HG02970 (cell line): ENCODE results near the gene MIPOL1.

Source experiments
- ATAC-seq: cut with Tn5 transposase; IDR thresholded peaks from one replicate; pipeline ENCODE4 v1.9.1; 2021; ENCODE audit warnings: mild to moderate bottlenecking, moderate library complexity, moderate number of reproducible peaks; ENCODE audit not compliant: unreplicated experiment, low FRiP score

Gene MIPOL1

DNA sequence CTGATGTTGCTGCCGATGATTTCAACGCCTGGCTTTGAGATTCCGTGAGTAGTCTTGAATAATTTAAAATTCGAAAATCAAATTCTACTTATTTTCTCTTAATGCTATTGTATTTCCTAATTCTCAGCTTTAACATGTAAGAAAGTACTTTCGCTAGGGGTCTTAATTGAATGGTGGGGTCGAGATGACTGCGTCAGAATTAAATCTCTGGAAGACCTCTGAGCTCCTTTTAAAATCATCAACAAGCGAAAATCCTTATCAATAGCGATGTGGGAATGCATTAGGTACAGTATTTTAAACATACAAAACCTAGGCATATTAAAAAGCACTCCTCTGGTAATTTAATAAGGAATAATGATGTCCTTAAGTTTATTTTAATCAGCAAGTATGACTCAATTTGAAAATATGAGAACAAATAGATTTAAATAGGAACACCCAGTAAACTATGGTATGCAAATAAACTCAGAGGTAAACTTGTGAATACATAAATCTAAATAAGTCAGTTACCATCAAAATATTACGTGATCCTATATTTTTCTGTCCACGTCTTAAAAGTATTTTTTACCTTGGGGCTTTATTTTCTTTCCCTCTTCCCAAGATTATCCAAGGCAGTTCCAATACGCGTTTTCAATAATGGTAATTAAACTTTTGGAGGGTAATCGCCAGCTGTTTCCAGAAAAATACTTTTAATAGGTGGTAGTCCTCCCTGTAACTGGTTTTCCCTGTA, 395.9 kb downstream of the MIPOL1 start:
- ATAC-seq: no peak

DNA sequence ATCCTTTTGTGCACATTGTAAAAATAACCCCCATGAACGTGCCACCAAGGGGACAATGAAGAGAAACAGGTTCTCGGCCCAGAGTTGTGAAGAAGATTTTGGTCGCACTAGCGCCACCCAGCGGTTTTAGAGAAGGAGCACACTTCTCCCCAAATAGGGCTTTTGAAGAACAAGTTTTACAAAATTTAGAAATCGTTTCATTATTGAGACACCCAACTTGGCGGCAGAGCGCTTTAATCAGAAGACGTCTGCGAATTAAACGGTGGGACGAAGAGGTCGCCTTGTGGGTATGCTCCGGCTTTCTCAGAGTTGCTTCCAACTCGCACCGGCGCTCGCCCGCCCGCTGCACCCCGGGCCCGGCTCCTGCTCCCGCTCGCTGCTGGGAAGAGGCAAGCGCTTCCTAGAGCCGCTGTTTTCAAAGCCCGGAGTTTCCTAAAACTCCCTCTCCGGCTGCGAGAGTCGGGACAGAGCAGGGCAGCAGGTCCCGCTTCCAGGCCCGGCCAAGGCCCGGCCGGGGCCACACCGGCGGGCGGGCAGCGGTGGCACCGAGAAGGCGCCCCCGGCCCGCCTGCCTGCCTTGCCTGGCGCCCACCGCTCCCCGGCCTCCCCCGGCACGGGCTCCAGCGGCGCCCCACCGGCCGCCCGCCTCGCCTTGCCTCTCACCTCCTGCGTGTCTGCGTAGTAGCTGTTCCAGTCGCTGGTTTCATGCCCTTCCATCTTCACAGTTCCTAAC, 396.7 kb downstream of the MIPOL1 start:
- ATAC-seq: no peak

DNA sequence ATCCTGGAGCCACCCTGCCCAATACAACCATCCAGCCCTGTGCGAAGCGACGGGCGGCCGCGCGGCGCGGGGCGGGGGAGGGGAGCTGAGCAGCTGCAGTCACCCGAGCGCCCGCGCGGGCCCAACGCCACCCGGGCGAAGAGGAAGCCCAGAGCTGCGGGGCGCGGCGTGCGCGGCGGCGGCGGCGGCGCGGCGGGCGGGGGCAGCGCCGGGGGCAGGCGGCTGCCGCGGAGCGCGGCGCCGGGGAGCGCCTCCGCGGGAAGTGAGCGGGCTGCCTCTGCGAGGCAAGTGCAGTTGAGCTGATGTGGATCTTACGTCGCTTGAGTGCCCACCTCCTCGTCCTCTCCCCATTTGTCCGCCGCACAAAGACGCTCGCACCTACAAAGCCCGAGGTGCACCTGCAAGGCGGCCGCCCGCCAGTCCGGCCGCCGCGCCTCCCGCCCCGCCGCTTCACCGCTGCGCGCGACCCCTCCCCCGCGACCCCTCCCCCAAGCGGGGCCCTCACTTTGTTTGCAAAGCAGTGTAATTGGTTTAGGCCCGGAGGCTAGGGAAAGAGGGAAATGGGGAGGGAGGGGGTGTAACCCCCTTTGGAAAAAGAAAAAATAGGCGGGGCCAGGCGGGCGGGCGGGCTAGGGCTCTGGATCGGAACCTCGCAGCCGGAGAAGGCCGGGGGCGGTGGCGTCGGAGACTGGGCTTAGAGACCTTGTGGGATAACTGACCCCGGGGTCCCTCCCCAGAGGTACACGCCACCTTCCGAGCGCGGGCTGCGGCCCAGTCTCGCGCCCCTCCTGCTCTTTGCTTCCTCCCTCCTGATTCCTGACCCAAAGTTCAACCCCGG, 397.5 kb downstream of the MIPOL1 start, which contains the start of the genes FOXA1 and TTC6:
Gene FOXA1, minus strand, starts transcription at position 279 of the 838 bp plus-strand sequence. Its CDS starts 277 bp downstream, at position 2.
Gene TTC6, plus strand, starts transcription at position 659 of the 838 bp plus-strand sequence. CDS start 26,436 bp downstream, outside the sequence.
- ATAC-seq: no peak

DNA sequence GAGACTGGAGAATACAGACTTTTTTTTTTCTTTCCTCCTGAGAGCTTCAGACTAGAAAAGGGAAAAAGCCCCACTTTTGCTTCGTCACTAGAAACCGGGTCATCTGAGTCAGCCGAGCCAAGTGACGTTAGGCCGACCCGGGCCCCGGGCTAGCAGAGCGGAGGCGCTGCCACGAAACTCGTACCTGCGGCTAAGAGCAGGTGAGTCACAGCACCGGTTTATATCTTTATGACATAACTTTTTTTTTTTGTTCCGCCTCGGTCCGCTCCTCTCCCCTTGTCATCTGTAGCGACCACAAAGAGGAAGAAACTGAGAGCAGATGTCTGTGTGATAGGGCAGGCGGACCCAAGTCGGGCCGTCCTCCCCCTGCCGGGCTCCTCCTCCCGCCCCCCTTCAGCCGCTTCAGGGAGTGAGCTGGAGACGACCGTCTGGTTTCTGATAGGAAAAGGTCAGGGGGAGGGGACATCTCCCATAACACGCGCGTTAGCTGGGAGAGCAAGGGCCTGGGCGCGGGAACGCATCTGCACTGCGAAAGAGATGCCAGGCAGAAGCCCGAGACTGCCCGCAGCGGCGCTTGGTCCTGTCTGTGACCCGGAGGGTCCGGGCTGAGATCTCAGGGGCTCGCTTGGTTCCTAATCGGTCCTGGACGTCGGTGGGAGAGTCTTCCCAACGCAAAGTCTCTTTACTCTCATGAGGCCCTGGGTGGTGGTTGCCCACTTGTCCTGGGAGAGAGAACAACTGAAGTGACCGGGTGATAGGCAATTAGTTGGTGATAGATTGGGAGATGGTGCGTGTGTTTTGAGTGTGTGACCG, 398.3 kb downstream of the MIPOL1 start:
- peak; percentile 52 for ATAC-seq

DNA sequence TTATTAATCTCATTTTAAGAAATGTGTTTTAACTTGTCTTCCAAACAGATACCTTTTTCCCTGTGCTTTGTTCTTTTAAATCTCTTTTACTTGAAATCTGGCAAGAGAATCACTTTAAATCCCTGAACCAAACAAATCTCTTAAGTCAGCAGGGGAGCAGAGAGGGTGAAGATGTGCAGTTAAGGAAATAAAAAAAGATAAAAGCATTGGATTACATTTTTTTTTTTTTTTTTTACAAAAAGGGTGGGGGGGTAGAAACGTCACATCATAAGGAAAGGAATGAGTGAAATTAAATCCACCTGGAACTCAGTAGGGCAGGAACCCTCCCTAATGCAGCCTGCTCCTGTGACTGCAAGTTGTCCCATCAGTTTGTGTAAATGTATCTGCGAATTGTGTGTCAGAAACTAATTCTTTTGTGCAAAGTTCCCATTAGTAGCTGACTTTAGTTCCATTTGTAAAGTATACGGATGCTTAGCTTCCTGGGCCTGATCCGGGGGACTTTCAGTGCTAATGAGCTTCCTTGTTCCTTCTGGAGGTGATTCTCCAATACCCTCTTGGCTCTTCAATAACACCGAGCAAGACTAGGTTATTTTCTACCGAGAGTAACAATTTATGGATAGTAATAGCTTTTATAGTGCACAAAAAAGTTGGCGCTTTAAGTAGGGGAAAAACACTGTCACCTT, 399.2 kb downstream of the MIPOL1 start:
- no peak for ATAC-seq

DNA sequence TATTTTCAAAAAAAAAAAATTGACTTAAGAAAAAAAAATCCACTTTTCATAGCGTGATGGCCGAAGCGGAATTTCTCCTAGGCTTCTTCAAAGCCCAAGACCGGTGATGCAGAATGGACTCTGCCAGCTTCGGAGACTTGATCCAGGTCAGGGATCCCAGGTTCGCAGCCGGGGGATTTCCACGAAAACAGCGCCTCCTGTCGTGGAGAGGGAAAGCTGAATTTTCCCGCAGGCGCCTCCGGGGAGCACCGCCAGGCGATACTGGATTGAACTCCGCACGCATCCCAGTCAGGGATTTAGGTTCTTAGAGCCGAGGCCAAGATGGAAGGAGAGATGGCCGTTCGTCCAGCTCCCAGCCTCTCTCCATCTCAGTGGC, 399.8 kb downstream of the MIPOL1 start:
- no peak for ATAC-seq

DNA sequence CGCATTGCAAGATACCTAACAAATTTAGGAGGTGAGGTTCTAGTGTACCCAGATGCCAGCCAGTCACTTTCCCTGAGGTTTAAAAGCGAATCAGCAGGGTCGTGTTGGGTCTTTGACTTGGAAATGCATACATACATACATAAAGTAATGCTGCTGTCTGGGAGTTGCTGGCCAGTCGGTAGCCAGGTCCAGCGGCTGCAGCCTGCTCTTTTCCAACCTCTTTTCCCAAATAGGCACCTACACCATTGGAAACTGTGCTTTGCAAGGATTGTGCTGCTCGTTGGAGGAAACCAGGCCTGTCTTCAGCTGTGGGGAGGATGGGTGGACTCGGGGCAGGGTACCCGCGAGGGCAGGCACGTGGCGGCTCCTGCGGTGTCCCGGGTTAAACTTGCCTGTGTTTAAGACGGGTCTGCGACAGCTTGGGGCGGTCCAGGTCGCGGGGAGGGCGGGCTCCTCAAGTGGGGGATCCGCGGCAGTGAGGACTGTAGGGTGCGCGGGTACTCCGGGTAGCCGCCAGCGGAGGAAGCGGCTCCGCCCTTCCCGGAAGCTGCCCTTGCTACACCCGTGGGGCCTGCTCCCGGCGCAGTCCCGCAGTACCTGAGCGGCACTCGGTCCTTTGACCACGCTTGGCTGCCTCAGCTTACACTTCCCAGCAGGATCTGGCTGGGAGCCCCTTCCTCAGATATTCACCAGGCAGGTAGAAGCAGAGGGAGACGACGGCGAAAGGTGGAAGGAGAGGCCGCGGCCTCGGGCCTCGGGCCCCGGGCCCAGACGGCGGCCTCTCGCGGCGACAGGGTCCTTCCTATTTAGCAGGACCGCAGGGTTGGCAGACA, 400.4 kb downstream of the MIPOL1 start:
- no peak for ATAC-seq

DNA sequence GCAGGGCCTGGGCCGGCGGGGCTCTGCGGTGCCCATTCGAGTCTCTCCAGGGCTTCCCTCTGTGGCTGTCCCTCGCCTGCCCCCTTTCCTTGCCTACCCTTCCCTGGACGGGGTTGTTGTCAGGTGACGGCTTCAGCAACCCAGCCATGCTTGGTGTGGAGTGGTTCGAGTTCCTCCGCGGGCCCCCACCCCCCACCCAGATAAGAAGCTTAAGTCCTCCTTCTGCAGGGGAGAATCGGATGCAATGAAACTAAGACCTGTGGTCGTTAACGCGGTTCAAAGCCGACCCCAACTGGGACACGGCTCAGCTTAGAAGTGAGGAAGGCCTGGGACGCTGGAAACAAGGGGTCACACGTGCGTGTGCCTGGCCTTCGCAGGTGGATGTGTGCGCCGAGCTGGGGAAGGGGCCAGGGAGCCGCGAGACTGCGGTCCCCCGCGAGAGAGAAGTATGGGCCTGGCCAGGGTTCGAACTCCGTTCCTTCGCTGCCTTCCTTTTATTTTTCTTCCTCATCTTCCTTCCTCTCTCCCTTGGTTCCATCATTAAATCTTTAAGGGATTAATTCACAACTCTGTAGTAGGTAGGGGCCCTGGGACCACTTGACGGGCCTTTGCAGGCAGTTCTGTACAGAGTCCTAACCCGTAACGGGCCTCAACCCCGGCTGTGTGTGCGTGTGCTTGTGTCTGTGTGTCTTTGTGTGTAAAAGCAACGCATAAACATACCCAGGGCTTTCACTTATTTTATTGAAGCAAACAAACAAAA, 401.2 kb downstream of the MIPOL1 start:
- ATAC-seq: no peak

DNA sequence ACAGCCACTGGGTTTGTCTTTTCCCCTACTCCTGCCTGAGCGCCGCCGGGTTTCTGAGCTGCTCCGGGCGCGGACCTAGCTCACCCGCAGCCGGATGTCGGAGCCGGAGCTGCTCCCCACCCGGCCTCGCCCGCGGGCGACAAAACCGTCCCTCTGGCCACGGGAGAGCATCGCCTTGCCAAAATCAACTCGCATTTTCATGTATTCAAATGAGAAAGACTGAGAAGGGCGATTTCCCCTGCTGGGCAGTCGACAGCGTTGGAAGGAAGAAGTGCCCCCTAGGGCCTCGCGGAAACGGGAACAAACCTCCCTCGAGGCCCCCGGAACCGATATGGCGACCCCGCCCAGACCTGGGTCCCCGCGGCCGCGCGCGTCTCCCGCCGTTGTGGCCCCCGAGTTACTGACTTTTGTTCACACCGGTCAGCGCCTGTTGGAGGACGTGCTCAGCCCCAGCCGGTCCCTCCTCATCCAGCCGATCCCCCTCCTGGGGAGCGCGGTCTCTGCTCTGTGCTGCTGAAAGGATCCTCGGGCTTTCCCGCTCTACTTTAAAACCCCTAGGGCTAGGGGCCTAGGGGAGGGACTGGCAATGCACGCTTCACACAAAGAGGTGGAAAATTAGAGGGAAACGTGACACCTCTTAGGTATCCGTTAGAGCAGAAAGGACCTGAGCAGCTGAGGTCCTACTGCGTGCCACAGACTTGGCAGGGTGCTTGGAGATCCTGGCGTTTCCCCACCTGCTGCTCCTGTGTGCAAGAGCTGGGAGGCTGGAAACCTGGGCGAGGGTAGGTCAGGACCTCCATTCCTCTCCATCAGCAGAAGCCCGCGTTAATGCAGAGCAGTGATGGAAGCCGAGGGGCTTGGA, 402.0 kb downstream of the MIPOL1 start:
- ATAC-seq: no peak

DNA sequence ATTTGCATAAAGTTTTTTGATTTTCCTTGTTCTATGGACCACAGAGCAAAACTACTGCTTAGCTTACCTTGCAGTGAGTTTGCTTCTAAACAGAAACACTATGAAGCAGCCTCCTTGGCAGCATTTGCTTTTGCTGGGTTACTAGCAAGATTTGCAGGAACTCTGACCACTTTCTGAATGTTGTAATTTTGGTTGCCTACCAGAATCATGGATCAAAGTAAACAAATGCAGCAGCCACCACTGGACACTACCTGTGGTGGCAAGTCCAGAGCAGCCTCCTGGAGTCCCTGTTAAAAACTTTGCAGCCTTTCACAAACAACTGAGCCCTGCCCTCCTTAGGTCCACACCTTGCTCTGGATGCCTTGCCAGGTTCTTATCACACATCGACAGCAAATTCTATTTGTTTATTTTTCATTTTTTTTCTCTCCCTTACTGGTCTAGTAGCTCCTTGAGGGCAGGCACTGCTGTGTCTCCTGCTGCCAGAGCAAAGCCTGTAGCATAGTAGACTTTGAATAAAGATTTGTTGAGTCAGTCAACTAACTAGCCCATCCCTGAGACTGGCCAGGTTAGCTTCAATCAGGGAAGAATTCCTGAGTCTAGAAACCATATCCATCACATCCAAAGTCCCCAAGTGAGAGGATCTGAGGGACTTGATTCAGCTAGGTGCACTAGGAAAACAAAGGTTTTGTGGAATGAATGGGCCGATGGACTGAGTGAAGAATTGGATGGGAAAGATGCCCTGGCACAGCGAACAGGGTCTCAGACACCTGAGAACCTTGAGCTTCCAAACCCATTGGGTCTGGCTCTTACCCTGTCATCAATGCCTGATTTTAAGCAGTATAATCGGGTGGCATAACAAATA, 403.4 kb downstream of the MIPOL1 start:
- no peak for ATAC-seq

DNA sequence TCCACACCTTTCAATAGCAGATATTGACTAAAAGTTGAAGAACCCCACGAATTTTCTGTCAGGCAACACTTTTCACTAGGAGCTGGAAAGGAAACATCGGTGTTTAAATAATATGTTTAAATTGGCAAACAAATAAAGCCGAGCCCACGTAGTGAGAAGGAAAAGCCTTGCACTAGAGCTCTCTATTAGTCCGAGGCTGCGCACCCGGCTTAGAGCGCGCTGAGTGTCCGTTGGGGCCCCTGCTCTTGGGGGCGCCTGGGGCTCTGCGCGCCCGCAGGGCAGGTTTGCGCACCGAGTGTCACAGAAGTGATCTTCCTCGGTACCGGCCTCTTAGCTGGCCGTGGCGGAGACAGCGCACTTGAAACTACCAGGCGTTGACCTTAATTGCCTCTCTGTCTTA, 404.1 kb downstream of the MIPOL1 start:
- no peak for ATAC-seq
